T-helper 17 cell (primary cell): ENCODE data around the gene ABCF3. TPM values are rescaled to one million over a fixed set of nuclear protein-coding genes. Genes with fewer than 3 reads are reported as not detected.
"Not testable (repeated sequence)": the region's sequence is repeated elsewhere in the genome, so short reads cannot be mapped to it uniquely, and the experiment has no call there.

Experiments
- ATAC-seq: fragments of 150-1000 bp; cut with Tn5 transposase; 2 replicates; pipeline ENCODE4 v1.10.0; 2021; ENCODE audit warnings: mild to moderate bottlenecking, moderate library complexity
- DNase-seq, 3 donors: peaks; one replicate each; pipeline versions ENCODE4 v3.0.0 to v3.0.0-alpha.2; 2020 to 2021
- H3K9me3 ChIP-seq: one replicate; pipeline ENCODE4 v1.7.0; 2013; ENCODE audit warnings: low read length, mild to moderate bottlenecking; ENCODE audit not compliant: control insufficient read depth, poor library complexity, severe bottlenecking
- H3K27ac Mint-ChIP-seq: one replicate; pipeline ENCODE4 v1.8.0; 2022; ENCODE audit warnings: mild to moderate bottlenecking, moderate library complexity, mixed read lengths
- H3K27me3 Mint-ChIP-seq: one replicate; pipeline ENCODE4 v1.8.0; 2022; ENCODE audit warnings: mixed read lengths
- H3K36me3 Mint-ChIP-seq: one replicate; pipeline ENCODE4 v1.8.0; 2022; ENCODE audit warnings: low read depth, mixed read lengths
- H3K4me1 Mint-ChIP-seq: one replicate; pipeline ENCODE4 v1.8.0; 2022; ENCODE audit warnings: mild to moderate bottlenecking, mixed read lengths
- H3K4me3 Mint-ChIP-seq: one replicate; pipeline ENCODE4 v1.8.0; 2022; ENCODE audit warnings: mild to moderate bottlenecking, moderate library complexity, mixed read lengths
- total RNA-seq, 4 donors: library from RNA in 2 of 4; stranded (reverse) in 2 of 4; gene quantifications; one replicate each; pipeline ENCODE4 v1.2.3 and lab custom pipeline; 2022 to 2026

The ABCF3 gene
- total RNA-seq, 2 donors from 2014 or later = 118 to 120 TPM

- H3K4me1 Mint-ChIP-seq = peaks cover 20% of the 10 kb centered on the region
- peak overlapping the region; percentile 80 for H3K27ac Mint-ChIP-seq
- H3K9me3 ChIP-seq = no peaks in the 10 kb centered on the region
- H3K36me3 Mint-ChIP-seq = no peaks in the 10 kb centered on the region
- peak; percentile 66 for ATAC-seq
- H3K4me3 Mint-ChIP-seq = peak overlapping the region; percentile 94
- peak in 1 of 3 donors; percentile 30 for DNase-seq
- no peaks in the 10 kb centered on the region for H3K27me3 Mint-ChIP-seq
These were observed 30.1 kb upstream of the ABCF3 start for GRCh38 chr3:184155644-184156521.

- Mint-ChIP-seq H3K4me1 (peaks cover 22% of the 10 kb centered on the region), H3K36me3 (peaks cover 1% of the 10 kb centered on the region), H3K27me3 (no peaks in the 10 kb centered on the region), H3K27ac (peak overlapping the region; percentile 80), H3K4me3 (peak overlapping the region; percentile 94)
- no peak for ATAC-seq
- no peak for DNase-seq
- no peaks in the 10 kb centered on the region for H3K9me3 ChIP-seq
These were observed 29.5 kb upstream of the ABCF3 start for GRCh38 chr3:184156522-184156955.

- H3K4me1 Mint-ChIP-seq = peaks cover 24% of the 10 kb centered on the region
These were observed 28.8 kb upstream of the ABCF3 start for GRCh38 chr3:184157206-184157605.

DNA sequence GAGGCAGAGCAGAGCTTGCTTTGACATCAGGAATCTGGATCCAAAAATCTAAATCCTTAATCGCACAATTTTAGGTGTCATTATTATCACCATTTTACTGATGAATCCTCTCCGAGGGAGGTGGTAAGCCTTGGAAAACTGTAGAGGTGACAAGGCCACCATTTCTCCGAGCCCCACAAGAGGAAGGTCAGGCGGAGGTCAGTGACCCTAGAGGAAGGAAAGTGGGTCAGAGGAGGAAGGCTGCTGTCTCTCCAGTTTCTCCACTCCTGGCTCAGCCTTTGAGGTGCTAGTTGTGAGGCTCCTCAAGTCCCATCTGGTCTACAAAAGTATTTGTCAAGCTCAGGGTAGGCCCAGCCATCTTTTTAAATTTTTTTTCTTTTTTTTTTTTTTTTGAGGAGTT lies 27.6 kb upstream of the ABCF3 start:
- no peaks in the 10 kb centered on the region for H3K9me3 ChIP-seq
- ATAC-seq = no peak
- no peak overlapping the region for H3K27ac Mint-ChIP-seq
- H3K4me3 Mint-ChIP-seq = peak overlapping the region; percentile 21
- no peaks in the 10 kb centered on the region for H3K27me3 Mint-ChIP-seq
- H3K36me3 Mint-ChIP-seq = peaks cover 5% of the 10 kb centered on the region
- no peak for DNase-seq
- H3K4me1 Mint-ChIP-seq = peaks cover 27% of the 10 kb centered on the region

More at GRCh38 chr3:184157206-184157605, 28.8 kb upstream of the ABCF3 start:
- DNase-seq (no peak), ATAC-seq (no peak)
- peaks cover 3% of the 10 kb centered on the region for H3K36me3 Mint-ChIP-seq
- peak overlapping the region; percentile 94 for H3K4me3 Mint-ChIP-seq
- peak overlapping the region; percentile 80 for H3K27ac Mint-ChIP-seq
- no peaks in the 10 kb centered on the region for H3K9me3 ChIP-seq
- H3K27me3 Mint-ChIP-seq = no peaks in the 10 kb centered on the region

DNA sequence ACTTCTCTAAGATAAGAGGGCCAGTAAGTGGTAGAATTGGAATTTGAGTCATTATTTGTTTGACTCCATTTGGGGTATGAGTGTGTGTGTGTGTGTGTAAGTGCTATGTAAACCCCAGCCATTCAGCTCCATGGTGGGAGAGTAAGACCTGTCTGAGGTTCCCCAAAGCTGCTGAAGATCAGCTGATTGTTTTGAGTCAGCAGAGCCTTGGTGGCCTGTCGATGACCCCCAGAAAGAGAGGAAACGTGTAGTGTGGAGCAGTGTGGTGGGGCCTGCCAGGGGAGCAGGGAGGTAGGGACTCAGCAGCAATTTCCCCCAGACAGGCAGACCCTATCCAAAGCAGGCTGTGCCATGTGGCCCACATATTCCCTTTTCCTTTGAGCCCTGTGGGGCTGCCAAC lies 25.5 kb upstream of the ABCF3 start:
- no peaks in the 10 kb centered on the region for H3K27me3 Mint-ChIP-seq
- peak overlapping the region; percentile 9 for H3K27ac Mint-ChIP-seq
- H3K4me3 Mint-ChIP-seq = no peak overlapping the region
- DNase-seq (no peak), ATAC-seq (no peak)
- peaks cover 32% of the 10 kb centered on the region for H3K4me1 Mint-ChIP-seq
- H3K36me3 Mint-ChIP-seq = peaks cover 8% of the 10 kb centered on the region
- H3K9me3 ChIP-seq = no peaks in the 10 kb centered on the region

DNA sequence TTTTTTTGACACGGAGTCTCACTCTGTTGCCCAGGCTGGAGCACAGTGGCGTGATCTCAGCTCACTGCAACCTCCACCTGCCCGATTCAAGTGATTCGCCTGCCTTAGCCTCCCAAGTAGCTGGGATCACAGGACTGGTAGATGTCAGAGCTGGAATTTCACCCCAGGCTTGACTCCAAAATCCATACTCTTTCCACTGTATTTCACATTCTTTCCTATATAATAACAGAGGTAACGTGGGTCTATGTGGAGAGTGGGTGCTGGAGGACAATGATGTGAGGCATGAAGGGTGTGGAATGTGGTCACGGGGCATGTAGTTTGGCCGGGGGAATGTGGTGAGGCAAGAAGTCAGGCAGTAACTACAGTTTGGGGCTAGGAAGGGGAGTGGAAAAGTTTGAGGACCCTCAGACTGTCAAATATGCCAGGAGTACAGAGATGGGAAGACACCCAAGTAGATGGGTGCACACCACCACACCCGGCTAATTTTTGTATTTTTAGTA lies 23.4 kb upstream of the ABCF3 start:
- not testable (repeated sequence) for H3K27me3 Mint-ChIP-seq, ATAC-seq, H3K36me3 Mint-ChIP-seq, DNase-seq, H3K9me3 ChIP-seq, H3K4me3 Mint-ChIP-seq
- Mint-ChIP-seq H3K27ac (peak overlapping the region; percentile 80), H3K4me1 (peaks cover 18% of the 10 kb centered on the region)

DNA sequence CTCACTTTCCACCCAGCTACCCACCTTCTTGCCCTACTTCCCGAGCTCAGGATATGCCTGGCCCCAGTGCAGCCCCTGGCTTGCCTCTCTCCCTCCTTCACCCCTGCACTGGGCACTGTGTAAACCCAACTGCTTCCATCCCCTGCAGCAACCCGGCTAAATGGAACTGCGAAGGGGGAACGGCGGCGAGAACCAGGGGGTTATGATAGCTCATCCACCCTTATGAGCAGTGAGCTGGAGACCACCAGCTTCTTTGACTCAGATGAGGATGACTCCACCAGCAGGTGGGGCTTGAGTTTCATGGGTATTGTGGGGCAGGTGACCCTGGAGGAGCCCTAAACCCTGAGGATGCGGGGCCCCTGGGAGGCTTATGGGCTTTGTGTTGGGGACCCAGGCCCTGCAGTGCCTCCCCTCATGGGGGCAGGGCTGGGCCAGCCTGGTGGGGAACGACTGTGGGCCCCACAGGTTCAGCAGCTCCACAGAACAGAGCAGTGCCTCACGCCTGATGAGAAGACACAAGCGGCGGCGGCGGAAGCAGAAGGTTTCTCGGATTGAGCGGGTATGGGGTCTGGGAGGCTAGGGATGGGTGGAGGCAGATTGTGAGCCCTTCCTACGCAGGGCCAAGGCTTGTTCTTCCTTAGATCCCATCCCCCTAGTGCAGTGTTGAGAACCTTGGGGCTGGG lies 21.2 kb upstream of the ABCF3 start:
- no peaks in the 10 kb centered on the region for H3K9me3 ChIP-seq
- no peak overlapping the region for H3K27ac Mint-ChIP-seq
- H3K27me3 Mint-ChIP-seq = no peaks in the 10 kb centered on the region
- peaks cover 16% of the 10 kb centered on the region for H3K4me1 Mint-ChIP-seq
- no peak overlapping the region for H3K4me3 Mint-ChIP-seq
- ATAC-seq (no peak), DNase-seq (no peak)
- H3K36me3 Mint-ChIP-seq = peaks cover 8% of the 10 kb centered on the region

GRCh38 chr3:184165543-184165942 lies 20.5 kb upstream of the ABCF3 start:
- ATAC-seq = no peak
- peaks cover 8% of the 10 kb centered on the region for H3K36me3 Mint-ChIP-seq
- DNase-seq = no peak
- no peak overlapping the region for H3K27ac Mint-ChIP-seq
- H3K9me3 ChIP-seq = no peaks in the 10 kb centered on the region
- no peak overlapping the region for H3K4me3 Mint-ChIP-seq
- H3K4me1 Mint-ChIP-seq = peaks cover 13% of the 10 kb centered on the region
- no peaks in the 10 kb centered on the region for H3K27me3 Mint-ChIP-seq

- DNase-seq (no peak), ATAC-seq (no peak)
- Mint-ChIP-seq H3K4me1 (peaks cover 13% of the 10 kb centered on the region), H3K4me3 (no peak overlapping the region), H3K27ac (no peak overlapping the region), H3K36me3 (peaks cover 6% of the 10 kb centered on the region), H3K27me3 (no peaks in the 10 kb centered on the region)
- no peaks in the 10 kb centered on the region for H3K9me3 ChIP-seq
These were observed 19.3 kb upstream of the ABCF3 start for GRCh38 chr3:184166671-184167070.

DNA sequence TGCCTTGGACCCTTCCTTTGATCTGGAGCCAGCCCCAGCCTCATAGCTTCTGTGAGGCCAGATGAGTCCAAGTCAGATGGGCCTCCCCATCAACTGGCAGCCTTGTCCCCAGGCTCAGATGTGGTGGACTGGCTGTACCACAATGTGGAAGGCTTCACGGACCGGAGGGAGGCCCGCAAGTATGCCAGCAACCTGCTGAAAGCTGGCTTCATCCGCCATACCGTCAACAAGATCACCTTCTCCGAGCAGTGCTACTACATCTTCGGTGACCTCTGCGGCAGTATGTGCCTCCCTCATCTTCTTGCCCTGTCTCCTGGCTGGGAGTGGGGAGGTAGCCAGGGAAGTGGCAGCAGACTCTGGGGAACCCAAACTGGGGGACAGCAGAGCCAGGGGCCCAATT lies 18.2 kb upstream of the ABCF3 start:
- peaks cover 12% of the 10 kb centered on the region for H3K4me1 Mint-ChIP-seq
- peaks cover 4% of the 10 kb centered on the region for H3K36me3 Mint-ChIP-seq
- no peak for ATAC-seq
- no peak overlapping the region for H3K27ac Mint-ChIP-seq
- no peak overlapping the region for H3K4me3 Mint-ChIP-seq
- no peaks in the 10 kb centered on the region for H3K9me3 ChIP-seq
- H3K27me3 Mint-ChIP-seq = no peaks in the 10 kb centered on the region
- no peak for DNase-seq

GRCh38 chr3:184168363-184169120 lies 17.5 kb upstream of the ABCF3 start:
- no peaks in the 10 kb centered on the region for H3K27me3 Mint-ChIP-seq
- H3K36me3 Mint-ChIP-seq = peaks cover 4% of the 10 kb centered on the region
- no peaks in the 10 kb centered on the region for H3K9me3 ChIP-seq
- no peak for ATAC-seq
- H3K4me1 Mint-ChIP-seq = peaks cover 15% of the 10 kb centered on the region
- H3K4me3 Mint-ChIP-seq = no peak overlapping the region
- H3K27ac Mint-ChIP-seq = no peak overlapping the region
- no peak for DNase-seq

DNA sequence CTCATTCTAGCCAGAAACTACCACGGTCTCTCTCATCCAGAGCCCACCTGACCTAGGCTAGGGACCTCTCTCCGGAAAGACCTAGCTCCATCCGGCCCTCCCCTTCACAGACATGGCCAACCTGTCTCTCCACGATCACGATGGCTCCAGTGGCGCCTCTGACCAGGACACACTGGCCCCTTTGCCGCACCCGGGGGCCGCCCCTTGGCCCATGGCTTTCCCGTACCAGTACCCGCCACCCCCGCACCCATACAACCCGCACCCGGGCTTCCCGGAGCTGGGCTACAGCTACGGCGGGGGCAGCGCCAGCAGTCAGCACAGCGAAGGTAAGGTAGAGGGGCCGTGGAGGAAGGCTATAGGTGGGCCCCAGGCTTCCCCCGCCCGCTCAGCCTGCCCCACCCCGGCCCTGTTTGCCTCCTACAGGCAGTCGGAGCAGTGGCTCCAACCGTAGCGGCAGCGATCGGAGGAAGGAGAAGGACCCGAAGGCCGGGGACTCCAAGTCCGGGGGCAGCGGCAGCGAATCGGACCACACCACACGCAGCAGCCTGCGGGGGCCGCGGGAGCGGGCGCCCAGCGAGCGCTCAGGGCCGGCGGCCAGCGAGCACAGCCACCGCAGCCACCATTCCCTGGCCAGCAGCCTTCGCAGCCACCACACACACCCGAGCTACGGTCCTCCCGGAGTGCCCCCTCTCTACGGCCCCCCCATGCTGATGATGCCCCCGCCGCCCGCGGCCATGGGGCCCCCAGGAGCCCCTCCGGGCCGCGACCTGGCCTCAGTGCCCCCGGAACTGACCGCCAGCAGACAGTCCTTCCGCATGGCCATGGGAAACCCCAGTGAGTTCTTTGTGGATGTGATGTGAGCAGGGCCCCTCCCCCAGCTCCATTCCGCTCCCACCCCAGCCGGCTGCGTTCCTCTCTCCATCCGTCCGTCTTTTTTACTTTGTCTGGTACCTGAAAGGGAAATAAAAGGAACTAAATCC lies 15.8 kb upstream of the ABCF3 start:
- ATAC-seq = no peak
- Mint-ChIP-seq H3K4me3 (no peak overlapping the region), H3K36me3 (no peaks in the 10 kb centered on the region)

More for the DNA sequence above, 15.8 kb upstream of the ABCF3 start:
- DNase-seq = no peak
- H3K9me3 ChIP-seq = no peaks in the 10 kb centered on the region
- no peaks in the 10 kb centered on the region for H3K27me3 Mint-ChIP-seq
- peaks cover 10% of the 10 kb centered on the region for H3K4me1 Mint-ChIP-seq
- H3K27ac Mint-ChIP-seq = peak overlapping the region; percentile 79
